D721Med (cell line): ENCODE data around the gene SPAG17.

Experiments used
- DNase-seq: peaks from one replicate; pipeline ENCODE4 v3.0.0; 2011; ENCODE audit warnings: low spot score; ENCODE audit not compliant: insufficient read length
- FAIRE-seq: peaks from 2 replicates; lab custom pipeline; 2011; peaks lifted over from hg19 to GRCh38; lab: Jason Lieb, UNC
- TF ChIP-seq, protein P1 (sequence below): IDR thresholded peaks from 2 replicates; pipeline ENCODE4 v1.5.1; 2012; ENCODE audit warnings: mild to moderate bottlenecking, control low read depth; ENCODE audit not compliant: insufficient read depth; ENCODE audit errors: missing control alignments

The SPAG17 gene

DNA sequence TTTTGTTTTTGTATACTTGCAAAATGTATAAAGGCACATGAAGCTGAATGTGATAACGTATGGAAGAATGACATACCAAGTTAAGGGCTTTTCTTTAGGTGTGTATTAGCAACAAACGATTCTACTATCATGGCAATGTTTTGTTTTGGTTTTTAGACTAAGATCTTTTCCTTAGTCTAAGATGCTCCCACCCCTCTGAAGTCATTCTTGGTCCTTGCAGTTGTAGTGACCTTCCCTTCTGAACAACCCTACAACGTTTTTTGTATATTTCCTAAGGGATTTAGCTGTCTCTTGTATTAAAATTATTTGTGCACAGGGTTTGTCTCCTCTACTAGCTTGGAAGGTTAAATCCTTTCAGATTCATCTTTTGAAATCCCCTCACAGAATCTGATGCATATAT lies 61.0 kb downstream of the SPAG17 start:
- TF ChIP-seq, protein P1, sequence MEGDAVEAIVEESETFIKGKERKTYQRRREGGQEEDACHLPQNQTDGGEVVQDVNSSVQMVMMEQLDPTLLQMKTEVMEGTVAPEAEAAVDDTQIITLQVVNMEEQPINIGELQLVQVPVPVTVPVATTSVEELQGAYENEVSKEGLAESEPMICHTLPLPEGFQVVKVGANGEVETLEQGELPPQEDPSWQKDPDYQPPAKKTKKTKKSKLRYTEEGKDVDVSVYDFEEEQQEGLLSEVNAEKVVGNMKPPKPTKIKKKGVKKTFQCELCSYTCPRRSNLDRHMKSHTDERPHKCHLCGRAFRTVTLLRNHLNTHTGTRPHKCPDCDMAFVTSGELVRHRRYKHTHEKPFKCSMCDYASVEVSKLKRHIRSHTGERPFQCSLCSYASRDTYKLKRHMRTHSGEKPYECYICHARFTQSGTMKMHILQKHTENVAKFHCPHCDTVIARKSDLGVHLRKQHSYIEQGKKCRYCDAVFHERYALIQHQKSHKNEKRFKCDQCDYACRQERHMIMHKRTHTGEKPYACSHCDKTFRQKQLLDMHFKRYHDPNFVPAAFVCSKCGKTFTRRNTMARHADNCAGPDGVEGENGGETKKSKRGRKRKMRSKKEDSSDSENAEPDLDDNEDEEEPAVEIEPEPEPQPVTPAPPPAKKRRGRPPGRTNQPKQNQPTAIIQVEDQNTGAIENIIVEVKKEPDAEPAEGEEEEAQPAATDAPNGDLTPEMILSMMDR: no peak
- DNase-seq (no peak), FAIRE-seq (no peak)

DNA sequence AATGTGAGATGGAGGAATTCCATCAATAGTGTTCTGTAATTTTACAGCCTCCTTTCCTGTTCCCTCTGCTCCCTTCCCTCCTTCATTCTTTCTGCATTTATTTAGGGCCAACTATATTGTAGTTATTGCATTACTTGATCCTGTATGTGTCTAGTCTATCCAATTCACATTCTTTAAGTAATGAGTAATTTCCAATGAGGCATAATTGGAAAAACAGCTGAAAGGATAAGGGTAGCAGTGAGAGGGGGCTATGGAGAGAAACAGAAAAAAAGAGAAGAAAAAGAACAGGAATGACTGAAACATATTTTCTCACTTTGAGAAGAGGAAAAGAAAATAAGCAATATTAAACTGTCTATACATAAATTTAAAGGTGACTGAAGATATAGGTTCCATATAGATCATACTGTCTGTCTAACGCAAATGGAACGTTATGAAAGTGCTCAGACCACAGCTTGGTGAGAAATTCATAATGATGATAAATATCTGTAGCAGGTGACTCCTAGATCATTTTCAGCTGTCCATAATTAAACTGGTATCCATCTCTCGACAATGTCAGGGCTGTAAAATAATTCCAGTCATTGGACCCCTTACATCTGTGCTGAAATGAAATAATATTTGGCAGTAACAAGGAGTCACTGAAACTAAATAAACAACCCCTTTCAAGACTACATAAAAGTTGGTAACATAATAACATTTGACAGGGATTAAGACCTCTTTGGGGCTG lies 61.8 kb downstream of the SPAG17 start:
- no peak for FAIRE-seq
- TF ChIP-seq, protein P1: no peak
- no peak for DNase-seq

DNA sequence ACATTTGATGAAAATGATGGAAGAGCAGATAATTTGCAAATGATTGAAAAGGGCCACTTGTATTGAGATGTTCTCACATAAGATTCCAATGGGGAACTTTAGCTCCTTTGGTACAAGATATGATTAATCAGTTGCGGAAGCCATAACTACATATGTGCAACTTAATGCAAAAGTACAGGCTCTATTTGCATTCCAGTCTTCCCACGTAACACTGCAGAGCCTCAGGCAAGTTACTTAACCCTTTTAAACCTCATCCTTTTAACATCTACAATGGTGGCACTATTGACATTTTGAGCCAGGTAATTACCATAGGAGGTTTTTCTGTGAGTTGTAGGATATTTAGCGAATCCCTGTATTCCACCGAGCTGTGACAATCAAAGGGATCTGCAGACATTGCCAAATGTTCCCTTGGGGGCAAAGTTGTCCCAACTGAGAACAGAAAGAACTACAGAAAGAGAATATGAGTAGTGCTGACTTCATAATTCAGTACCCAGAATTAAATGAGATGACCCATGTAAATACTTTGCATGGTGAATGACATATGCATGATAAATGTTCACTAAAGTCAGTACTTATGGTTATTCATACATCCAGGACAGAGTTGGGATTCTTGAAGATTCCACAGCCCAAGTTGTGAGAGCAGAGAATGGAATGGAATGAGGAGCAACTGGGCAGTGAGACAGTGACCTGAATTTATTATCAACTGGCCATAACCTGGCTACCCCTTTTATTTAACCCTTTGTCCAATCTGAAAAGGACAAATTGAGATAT lies 62.6 kb downstream of the SPAG17 start:
- no peak for DNase-seq

DNA sequence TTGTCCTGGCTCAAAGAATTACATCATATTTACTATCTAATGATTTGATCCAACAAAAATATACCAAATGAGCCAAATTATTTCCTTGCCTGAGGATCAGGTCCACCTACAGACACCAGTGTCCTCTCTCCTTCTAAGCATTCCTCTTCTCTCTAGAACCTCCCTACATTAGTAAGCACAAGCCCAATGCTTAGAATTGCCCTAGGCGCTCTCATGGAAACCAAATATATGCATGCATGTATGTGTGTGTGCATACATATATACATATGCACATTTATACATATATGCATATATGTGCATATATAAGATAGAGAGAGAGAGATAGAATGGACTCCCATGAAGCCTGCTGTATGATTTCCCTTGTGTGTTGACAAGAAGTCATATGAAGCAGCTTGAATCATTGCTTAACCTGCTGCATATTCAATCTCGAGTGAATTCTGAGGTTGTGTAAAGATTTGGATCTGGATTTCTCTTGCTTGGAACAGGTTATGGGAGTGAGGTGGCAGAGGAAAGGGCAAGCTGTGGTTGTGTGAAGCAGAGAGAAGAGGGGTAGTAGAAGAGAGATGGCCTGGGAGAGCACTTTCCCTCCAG lies 66.1 kb downstream of the SPAG17 start:
- no peak for DNase-seq
- TF ChIP-seq, protein P1: no peak
- no peak for FAIRE-seq

More for the DNA sequence above, 62.6 kb downstream of the SPAG17 start:
- no peak for FAIRE-seq
- TF ChIP-seq, protein P1: no peak

GRCh38 chr1:118118469-118118868 lies 66.6 kb downstream of the SPAG17 start:
- TF ChIP-seq, protein P1: no peak
- no peak for FAIRE-seq

DNA sequence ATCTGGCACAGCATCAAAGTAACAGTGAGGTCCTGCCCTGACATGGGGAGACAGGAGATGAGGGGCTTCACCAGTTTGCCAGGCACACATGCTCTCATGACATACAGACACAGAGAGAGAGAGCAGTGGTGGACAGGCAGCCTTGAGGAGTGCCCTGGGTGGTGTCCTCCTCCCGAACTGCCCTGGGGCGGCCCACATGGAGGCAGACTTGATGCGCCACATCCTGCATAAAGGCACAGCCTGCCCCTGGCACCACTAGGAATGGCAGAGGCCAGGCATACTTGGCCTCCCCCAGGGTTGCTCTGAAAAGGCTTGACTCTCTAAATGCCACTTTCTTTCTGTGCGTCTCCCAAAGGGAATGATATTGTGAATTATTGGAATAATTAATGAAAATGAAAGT lies 67.5 kb downstream of the SPAG17 start:
- no peak for FAIRE-seq
- TF ChIP-seq, protein P1: no peak
- DNase-seq: no peak

More at GRCh38 chr1:118118469-118118868, 66.6 kb downstream of the SPAG17 start:
- DNase-seq: no peak
